ENCODE results near the gene GRIK3.
"Not testable (repeated sequence)": the region's sequence is repeated elsewhere in the genome, so short reads cannot be mapped to it uniquely, and the experiment has no call there.

Gene GRIK3

DNA sequence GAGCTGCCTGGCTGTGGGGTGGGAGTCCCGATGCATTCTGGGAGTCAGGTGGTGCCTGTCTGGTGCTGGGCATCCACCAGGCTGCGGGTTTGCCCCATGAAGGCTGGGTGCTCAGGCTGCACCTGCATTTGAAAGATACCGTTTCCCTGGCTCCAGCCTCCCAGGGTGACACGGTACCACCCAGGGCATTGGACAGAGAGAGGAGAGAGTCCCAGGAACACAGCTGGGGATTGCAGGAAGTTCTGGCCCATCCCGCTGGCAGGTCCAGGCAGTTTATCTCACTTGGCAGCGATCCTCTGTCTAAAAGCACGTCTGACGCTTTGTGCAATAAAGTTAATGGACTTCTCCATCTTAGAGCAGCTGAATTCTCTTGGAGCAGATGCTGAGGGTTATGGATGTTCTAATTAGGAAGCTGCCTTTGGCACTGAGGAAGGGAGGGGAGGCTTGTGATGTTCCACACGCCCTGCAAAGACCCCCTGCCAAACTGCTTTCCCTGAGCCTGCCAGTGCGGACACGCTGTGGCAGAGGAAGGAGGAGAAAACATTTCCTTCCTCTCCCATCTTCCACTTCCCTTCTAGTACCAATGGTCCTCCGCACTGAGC is 246.9 kb downstream of the GRIK3 start:
- DNase-seq (ENCODE audit: low read depth in 2 of 2): no peak

DNA sequence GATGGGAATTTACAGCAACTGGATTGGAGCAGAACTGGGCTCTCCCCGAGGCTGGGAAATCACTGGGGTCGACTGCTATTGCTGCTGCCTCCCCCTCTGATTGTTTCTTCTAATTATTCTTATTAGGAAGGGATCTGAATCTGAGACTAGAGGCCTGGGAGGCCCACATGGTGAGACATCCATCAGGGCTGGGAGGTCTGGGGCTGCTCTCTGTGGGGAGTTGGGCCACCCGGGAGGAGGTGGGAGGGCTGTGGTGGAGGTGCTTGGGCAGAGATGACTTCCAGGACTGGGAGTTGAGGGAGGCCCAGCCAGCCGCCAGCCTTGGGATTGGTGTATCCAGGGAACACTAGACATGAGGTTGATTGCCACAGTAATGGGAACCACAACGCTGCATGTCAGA is 247.9 kb downstream of the GRIK3 start:
- DNase-seq (ENCODE audit: low read depth in 2 of 2): no peak

- no peak for DNase-seq (ENCODE audit: low read depth in 2 of 2)
Measured at GRCh38 chr1:36784147-36784859, 250.0 kb downstream of the GRIK3 start.

DNA sequence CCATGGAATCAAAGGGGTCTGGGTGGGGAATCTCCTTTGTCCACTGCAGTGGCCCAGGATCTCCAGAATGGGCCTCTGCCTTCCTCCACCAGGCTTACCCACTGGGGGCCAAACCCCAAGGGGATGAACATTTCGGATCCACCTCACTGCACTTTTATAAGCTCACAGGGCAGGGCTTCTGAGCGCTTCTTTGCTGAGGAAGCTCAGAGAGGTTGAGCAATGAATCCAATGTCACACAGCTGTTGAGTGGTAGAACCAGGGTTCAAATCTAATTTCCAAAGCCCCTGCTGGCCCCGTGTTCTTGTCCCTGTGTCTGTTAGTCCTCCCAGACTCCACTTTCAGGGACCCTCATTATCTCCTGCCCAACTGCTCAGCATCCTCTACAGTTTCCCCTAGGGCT is 250.8 kb downstream of the GRIK3 start:
- DNase-seq (ENCODE audit: low read depth in 2 of 2): no peak

DNA sequence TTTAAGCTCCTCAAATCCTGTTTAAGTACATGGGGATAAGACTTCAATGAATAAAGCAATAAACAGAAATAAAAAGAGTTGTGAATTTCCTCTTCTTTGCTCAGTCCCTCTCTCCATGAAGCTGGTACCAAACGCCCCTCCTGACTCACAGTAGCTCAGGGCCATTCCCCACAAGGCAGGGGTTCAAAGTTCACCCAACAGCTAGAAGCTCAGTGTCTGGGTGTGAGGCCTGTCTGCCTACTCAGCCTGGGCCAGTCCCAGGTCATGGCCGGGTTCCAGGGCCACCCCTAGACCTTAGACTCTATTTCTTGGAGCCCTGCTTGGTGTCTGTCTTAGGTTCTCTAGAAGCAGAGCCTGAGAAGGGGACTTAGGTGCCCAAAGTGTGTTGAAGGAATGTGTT is 251.5 kb downstream of the GRIK3 start:
- no peak for DNase-seq (ENCODE audit: low read depth in 2 of 2)

- no peak for DNase-seq (ENCODE audit: low read depth in 2 of 2)
Measured at GRCh38 chr1:36782085-36782484, 252.2 kb downstream of the GRIK3 start.

GRCh38 chr1:36781098-36781497 is 253.2 kb downstream of the GRIK3 start:
- no peak for DNase-seq (ENCODE audit: low read depth in 2 of 2)

- no peak for DNase-seq (ENCODE audit: low read depth in 2 of 2)
Measured at GRCh38 chr1:36778740-36779139, 255.6 kb downstream of the GRIK3 start.

GRCh38 chr1:36776948-36777831 is 257.1 kb downstream of the GRIK3 start:
- no peak for DNase-seq (ENCODE audit: low read depth in 2 of 2)

DNA sequence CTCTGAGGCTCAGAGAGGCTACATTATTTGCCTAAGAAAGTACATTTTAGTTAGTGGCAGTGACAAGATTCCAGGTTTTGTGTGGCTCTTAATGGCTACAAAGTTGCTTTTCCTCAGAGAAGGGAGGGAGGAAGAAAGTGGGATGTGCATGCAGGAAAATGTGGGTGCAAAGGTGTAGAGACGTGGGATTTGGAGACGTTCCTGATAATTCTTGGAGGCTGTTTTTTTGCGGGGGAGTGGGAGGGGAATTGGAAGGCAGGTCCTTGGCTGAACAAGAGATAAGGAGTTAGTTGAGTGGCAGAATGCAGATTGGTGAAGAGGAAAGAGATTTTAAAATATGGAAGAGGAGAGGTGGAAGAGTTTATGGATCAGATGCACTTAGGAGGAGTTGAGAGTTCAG is 258.1 kb downstream of the GRIK3 start:
- DNase-seq (ENCODE audit: low read depth in 2 of 2): no peak

GRCh38 chr1:36775716-36776115 is 258.6 kb downstream of the GRIK3 start:
- no peak for DNase-seq (ENCODE audit: low read depth in 2 of 2)

DNA sequence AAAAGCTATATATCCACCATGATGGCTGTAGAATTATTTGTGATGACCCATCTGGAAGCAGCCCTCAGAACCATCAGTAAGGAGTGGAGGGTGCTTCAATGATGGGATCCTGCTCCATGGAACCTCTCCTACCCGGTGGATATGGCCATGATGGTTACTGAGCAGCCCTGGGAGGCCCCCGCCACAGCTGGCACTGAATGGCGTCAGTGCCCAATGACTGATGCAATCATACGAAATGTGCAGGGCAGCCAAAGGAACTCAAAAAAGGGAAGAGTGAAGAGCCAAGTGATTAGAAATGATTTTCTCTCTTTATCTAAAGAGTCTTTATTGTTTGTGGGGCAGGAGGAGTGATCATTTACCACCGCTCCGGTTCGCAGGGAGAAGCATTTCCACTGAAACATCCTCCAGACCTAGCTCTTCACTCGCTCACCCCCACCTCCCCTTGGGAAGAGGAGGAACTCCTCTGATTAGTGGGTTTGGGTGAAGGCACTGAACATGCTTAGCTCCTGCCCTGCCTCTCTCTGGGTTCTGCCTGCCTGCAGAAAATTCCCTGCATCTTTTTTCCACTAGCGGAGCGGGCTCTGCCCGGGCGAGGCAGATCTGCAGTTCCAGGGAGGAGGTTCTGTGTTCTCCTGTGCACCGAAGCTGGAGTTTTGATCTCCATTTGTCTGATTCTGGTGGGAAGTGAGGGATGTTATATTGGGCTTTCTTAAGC is 260.3 kb downstream of the GRIK3 start:
- DNase-seq (ENCODE audit: low read depth in 2 of 2): no peak

- no peak for DNase-seq (ENCODE audit: low read depth in 2 of 2)
Measured at GRCh38 chr1:36772647-36773495, 261.4 kb downstream of the GRIK3 start.

GRCh38 chr1:36771660-36772284 is 262.5 kb downstream of the GRIK3 start:
- DNase-seq (ENCODE audit: low read depth in 2 of 2): no peak

GRCh38 chr1:36771240-36771639 is 263.1 kb downstream of the GRIK3 start:
- no peak for DNase-seq (ENCODE audit: low read depth in 2 of 2)

- DNase-seq (ENCODE audit: low read depth in 2 of 2): no peak
Measured at GRCh38 chr1:36769886-36770830, 264.2 kb downstream of the GRIK3 start.

GRCh38 chr1:36768486-36769178 is 265.7 kb downstream of the GRIK3 start:
- DNase-seq (ENCODE audit: low read depth in 2 of 2): no peak

GRCh38 chr1:36767429-36767828 is 266.9 kb downstream of the GRIK3 start:
- DNase-seq (ENCODE audit: low read depth in 2 of 2): not testable (repeated sequence)

- DNase-seq (ENCODE audit: low read depth in 2 of 2): no peak
Measured at GRCh38 chr1:36766481-36766880, 267.8 kb downstream of the GRIK3 start.
